Measurements from ENCODE around the gene TOX3.

Gene TOX3

DNA sequence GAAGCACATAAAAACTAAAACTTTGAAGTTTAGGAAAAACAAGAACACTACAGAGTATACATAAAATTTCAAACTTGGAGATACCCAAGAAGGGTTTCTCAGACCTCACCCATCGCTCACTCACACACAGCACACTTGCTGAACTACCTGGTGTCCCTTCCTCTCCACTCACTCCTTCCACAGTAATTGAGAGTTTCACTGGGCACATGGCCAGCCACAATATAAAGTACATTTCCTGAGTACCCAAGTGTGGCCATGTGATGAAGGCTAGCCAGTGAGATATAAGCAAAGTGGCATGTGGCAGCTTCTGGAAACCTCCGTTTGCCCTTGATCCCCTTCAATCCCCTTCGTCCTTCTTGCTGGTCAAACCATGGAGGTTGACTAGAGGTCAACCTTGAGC is 11.9 kb downstream of the TOX3 start:
- no peak for DNase-seq

DNA sequence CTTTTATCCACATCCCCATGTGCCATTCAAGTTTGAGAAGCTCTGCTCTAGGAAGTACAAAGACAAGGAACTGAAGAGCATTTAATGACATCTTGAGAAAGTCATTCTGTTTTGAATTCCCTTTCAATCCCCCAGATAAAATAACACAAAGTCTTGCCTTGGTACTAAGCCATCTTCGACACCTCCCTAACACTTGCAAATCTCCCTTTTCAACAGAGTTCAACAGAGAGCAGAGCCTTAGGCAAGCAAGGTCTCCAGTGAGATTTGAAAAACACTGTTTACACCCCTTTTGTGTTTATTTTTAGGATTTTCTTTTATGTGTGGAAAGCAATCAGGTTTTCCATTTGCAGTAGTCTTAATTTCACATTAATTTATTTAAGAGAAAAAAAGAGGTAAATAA is 13.6 kb downstream of the TOX3 start:
- no peak for DNase-seq

DNA sequence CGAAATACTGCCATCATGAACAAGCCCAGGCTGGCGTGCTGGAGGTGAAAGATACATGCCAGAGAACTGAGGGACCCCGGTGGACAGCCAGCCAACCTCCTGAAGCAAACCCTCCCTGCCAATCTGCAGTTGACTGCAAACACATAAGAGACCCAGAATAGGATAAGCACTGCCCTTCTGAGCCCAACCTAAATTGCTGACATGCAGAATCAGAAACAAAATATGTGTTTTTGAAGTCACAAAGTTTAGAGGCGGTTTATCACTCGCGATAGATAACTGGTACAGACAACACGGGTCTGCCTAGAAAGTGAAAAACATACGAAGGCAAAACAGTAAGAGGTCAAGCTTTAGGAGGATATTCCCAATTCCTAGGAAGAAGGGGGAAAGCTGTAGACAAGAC is 14.6 kb downstream of the TOX3 start:
- DNase-seq, result no peak

DNA sequence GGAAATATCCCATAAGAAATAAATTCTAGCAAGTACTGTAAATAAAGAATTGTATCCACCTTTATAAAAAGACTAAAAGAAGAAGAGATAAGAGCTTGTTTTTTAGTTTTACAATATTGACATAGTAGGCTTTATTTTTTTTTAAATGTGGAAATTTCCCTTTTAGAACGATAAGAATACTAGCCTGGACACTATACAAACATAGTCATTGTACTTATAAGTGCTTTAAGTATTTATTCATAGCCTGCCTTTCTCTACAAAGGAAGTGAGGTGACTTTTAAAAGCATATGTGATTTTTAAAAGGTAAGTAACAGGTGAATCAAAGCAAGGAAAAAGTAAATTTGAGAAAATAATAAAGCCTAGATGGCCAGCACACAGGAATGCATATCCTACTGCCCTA is 17.7 kb downstream of the TOX3 start:
- DNase-seq, result no peak

DNA sequence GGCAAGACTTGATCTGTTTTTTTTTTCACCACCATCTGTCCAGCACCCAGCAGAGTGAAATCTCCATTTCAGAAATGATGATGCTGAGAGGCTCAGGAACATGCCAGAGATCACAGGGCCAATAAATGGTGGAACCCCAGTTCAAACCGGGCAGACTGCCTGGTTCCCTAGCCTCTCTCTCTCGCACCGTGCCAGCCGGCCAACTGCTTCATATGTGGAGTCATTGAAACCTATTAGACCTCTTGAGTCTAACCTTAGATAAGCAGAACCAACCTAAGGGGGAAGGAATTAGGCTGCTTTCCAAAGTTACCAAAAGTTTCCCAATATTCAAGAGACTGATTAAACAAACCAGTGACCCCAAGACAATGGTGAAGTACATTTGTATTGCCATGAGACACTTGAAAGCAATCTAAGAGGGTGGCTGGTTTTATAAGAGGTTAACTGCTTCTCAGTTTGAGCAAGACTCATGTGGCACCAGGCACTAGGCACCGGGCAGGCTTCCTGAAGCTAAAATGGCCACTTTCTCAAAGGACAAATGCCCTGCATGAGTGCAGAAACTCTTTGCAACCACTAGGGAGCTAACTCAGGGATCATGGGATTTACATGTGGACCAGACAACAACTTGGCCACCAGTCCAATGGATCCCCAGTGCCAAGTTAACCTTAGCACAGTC is 18.4 kb downstream of the TOX3 start:
- DNase-seq, result no peak

DNA sequence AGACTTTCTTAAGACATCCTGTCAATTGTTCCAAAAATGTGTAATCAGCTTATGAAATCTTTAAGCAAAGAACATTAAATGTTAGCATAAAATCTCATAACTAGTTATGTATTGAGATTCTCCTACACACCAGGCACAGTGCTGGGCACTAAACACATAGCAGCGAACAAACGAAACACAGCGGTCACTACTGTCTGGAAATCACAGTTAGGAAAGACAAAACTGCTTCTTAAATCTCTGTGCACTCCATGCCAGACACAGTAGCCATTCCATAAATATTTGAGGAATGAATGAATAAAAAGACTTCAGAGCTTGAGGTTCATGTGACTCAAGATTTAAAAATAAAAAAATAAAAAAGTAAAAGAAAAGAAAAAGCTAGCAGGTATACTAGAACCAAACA is 20.1 kb downstream of the TOX3 start:
- no peak for DNase-seq

DNA sequence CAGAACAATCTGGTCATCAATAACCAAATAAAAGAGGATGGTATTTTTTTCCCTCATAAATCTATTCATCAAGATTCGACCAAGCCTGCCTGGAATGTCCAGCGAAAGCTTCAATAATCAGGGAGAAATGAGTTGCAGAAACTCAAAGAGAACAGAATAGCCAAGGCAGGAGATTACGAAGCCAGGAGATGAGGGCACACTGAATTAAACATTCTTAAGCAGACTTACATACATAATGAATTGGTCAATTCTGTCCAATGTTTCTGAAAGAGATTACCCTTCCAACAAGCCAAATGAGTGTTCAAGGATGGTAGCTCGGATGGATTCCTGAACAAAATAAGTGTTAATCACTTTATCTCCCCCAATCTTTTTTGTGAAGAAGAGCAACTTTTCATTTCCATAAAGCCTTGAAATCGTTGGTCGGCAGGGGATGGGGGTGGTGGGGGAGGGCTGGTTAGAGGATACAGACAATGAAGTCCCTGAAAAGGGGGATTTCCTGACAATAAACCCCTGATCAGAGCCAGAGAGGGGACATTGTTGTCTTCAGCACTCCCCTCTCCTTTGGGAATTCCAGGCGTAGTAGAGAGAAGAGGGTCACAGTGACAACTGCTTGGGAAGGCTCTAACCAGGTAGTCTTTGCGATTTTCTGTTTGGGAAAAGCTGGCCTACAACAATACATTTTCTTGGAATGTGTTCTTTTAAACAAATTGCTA is 20.7 kb downstream of the TOX3 start:
- DNase-seq, result no peak

DNA sequence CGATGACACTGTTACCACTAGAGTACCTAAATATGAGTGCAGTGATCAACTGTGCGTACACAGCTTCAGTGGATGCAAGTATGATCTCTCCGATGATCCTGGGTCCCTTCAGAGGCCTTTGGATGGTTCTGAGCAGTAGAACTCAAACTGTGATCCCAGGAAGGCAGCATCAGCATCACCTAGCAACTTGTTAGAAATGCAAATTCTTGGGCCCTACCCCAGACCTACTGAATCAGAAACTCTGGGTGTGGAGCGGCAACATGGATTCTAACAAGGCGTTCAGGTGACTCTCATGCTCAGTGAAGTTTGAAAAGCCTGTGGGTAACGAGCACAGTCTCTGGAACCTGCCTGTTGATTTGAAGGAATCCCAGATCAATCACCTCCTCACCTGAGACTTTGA is 25.4 kb downstream of the TOX3 start:
- no peak for DNase-seq

DNA sequence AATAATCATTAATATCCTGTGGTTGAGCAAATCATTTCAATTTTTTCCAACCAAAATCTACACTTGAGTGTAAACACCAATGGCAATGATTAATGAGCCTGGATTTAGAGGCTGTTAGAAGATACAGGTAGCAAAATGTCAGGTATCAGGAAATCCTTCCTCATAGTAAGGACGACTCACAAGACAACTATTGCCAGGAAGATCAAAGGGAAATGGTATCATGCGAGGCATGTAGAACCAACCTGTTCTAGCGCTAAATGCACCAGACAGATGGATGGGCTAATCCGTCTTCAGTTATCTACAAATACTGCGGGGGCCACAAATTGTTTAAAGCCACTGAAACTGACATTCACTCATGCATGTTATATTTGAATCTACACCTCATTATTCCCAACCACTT is 28.1 kb downstream of the TOX3 start:
- no peak for DNase-seq

DNA sequence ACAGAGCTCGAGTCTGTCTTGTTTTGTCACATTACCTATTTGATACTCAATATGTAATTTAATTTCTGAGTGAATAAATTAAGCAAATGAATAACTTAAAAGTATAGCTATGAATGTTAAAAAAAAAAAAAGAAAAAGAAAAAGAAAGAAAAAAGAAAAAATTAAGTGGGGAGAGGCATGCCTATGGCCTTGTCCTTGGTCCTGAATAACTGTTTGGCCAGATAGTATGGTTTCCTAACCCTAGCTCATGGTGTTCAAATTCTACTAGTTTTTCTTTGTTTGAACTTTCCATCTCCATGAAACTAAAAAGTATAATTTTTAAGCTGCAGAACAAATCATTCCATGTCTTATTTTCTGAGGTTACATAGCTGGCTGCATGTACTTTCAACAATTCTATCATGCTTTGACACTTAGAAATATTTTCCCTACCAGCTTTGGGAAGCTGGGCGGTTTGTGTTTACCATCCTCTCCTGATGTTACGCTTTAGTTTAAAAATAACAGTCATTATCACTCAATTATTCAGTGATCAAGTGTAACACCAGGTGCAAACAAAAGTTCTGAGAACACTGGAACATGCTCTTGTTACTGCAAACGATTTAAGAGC is 31.8 kb downstream of the TOX3 start:
- no peak for DNase-seq

DNA sequence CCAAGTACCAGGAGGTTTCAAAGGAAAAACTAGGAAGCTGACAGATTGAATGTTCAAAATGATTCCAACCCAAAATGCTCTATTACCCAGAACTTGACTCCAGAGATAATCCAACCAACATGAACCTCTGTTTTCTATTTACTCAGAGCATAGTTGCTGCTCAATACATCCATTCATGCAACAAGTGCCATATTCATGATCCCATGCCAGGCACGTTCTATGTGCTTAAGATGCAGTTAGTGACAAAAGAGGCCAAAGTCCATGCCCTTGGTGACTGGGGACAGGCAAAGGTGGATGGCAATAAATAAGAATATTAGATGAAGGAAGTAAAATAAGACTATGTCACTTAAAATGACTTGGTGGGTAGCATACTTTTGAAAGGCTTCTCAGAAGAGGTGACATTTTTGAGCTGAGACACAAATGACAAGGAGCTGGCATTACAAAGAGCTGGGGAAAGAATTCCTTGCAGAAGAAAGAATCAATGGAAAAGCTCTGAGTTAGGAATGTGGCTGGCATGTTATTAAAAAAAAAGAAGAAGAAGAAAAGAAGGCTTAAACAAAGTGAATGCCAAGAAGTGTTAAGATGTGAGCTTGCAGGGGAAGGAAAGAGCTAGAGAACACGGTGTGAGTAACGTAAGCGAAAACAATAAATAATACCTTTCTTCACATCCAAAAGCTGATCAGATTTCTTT is 34.5 kb downstream of the TOX3 start:
- no peak for DNase-seq

DNA sequence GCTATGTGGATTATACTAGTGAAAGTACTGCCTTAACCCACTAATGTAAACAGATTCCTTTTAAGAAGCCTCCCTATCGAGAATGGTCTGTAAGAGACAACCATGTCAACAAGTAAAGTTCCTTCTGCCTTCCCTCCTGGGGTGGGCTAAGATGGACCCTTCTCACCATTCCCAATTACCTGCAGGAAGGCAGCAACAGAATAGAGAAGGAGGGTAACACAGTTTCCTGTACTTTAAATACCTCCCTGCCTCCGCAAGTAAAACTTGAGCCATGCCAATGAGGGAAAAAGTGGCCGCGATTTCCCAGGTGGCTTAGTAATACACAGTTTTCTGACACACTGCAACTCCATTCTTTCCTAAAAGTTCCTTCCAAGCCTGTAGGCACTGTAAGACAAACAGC is 45.2 kb downstream of the TOX3 start:
- no peak for DNase-seq

DNA sequence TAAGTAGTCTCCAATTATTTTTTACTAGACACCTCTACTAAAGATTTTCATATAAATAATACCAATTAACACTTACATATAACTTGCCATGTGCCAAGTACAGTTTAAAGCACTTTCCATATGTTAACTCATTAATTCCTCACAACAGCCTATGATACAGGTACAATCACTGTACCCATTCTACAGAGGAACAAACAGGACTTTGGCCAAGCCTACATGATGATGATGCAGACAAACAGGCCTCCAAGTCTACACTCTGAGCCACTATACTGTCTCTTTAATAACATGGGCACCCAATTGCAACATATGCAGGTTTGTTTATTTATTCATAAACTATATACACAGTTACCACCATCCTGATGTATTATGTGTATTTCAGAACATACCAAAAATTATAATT is 46.0 kb downstream of the TOX3 start:
- no peak for DNase-seq

DNA sequence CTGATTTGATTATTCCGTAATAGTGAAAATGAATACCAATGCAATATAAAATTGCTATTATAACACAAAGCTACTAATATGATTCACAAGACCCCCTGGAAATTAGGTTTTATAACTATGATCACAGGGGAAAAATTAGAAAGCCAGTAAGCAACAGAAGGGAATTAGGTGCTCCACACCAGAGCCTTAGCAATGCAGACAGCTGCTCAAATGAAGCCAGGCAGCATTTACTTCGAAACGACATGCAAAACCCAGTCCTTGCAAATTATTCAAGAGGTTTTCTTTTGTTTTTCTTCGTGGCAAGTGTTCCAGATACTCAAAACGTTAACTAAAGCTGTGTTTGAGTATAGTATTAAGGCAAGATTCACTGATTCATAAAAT is 47.9 kb downstream of the TOX3 start:
- no peak for DNase-seq

DNA sequence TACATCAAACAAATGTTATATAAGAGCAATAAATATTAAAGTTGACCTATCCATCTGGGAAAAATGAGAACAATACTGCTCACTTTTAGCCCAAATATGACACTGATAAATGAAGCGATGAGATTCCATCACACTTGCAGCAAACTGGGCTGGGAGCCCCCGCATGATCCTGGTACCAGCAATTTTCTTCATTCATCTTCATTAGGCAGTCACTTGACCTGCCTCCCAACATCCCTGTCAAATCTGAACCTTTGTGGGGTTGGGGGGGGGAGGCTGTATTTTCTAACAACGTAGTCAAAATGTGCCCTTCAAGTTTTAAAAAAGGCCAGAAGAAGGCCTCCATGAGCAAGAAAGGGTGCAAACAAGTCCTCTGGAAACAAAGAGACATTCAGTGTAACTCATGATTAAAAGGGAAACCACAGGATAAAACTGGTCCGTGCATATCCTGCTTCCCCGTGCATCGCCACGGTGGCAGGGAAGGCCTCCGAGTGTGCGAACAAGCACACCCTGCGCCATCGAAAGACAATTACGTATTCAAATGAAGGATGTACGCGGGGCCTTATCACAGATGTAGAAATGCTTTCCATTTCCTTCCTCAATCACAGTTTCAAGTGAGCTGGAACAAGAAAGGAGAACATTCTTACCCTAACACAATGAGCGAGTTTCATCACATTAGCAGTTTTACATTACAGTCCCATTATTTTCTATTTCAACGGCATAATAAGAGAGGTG is 48.4 kb downstream of the TOX3 start:
- no peak for DNase-seq

DNA sequence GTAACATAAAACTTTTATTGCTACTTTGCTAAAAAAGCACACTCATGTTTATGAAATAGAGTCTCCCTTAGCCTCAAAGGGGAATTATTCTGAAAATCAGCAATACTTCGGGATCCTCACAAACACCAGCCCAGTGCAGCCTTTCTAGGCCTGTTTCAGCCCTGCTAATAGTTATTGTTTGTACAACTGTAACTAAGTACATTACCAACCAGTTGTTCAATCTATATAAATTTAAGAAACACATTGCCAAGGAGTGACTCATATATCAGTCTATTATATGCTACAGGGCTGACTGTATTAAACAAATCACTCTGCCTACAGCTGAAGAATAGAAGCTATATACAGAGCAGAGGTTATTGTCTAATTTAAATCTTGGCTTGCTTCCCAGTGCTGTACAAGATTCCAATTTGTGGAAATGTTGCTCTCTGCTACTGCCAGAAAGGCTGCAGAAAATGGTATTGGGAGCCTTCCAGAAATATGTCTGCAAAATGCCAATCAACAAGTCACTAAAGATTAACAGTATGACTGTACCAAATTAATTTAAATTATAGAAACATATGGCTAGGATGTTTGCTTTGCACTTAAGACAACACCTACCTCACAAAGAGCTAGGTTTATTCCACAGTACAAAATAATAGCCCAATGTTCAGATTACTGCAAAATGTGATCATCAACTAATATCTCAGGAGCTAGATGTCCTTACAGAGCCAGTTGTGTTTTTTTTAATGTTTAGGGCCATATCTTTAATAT is 49.7 kb downstream of the TOX3 start:
- DNase-seq, result no peak

DNA sequence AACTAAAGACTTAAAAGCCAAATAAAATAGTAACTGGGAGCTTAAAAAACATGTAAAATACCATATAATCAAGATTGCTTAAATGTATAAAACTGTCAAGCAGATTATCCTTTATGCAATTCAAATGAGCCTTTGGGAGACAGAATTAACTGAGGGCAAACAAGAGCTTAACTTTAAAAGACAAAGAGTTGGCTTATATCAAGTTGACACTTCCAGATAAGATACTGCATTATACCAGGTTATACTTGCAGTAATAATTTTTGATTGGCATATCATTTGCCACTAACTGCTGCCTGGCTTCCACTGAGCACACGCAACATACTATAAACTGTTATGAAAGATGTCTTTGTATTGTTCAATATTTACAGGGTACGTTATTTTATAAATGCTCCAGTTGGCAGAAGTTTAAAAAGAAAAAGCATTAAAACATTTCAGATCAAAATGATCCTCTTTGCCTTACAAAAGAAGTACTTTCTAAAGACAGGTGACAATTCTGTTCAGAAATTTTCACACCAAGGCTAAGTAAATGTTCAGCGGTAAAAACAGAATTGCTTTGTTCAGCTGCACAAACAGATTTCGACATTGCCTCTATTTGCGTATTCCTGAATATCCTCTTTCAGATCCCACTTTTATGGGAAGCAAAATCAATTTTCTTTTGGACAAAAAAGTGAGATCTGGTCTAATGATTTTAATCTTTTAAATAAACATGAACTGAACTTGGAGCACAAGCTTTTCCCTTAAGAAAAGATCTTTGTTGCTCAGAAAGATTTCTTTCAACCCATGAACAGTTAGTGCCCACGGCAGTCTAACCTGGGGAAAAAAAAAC is 50.7 kb downstream of the TOX3 start:
- DNase-seq, result no peak

DNA sequence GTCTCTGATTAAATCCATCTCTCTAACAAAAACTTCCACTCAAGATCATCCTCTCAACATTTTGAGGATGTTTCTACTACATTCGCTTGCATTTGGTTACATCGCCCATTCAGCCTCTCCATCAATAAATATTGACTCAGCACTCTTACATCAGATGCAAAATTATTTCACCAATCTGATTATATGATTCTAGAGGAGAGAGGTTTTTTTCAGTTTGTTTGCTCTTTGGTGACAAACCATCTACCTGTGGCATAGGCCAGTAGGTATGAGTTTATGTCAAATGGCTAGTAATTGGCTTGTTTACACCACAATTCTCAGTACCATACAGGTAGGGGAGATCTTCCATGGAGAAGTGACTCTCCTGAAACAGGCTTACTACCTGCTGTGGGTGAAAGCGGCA is 52.3 kb downstream of the TOX3 start:
- no peak for DNase-seq

DNA sequence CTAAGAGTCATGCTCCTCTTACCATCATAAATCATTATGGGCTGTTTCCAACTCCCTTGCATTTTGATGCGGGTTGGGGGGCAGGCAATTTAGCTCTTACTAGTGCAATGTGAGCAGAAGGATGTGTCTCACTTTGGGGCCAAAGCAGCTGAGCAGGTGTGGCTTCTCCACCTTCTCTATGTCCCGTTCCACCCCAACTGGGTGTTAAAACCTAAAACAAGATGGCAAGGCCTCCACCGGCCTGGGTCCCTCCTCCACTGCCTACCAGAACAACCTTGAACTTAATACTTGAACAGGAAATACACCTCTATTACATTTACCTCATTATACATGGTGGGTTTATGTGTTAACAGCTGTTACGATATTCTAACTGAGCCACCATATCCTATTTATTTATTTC is 52.8 kb downstream of the TOX3 start:
- no peak for DNase-seq

DNA sequence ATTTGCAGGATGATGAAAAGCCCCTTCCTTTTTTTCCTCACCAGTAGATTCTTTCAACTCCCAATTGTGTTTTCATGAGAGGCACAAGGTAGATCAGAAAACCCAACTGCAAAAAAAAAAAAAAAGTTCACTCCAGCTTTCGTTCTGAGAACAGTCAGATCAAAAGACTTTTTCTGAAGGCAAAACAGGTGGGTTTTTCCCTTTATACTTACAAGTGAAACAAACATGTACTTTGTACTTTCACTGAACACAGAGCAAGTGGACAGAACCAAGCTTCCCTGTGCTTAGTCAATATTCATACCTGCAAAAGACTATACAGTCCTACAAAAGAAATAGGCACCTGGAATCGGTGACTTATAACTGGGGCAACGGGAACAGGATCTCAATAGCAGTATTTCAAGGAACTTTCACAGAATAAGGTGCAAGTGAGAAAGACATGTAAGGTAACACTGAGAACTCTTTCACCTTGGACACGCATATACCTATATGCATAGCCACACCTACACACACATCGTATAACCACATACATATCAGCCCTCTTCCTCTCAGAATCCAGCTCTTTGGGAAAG is 54.1 kb downstream of the TOX3 start:
- no peak for DNase-seq

DNA sequence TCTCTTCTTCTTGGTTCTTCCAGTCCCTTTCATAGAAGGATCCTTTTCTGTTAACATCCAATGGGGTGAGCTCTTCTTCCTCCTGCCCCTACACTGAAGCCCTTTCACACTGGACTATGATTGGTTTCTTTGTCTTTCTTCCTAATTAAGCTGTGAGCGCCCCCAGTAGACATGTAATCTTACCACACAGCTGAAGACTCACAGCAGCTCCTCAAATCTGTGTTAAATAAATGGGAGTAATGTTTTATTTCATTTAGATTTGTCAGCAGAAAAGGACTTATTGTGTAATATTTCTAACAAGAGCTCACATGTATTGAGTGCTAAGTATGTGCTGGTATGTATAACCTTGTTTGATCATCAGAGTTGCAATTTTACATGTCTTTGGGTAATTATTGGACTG is 55.7 kb downstream of the TOX3 start:
- no peak for DNase-seq

Measured in GDM1 (cell line).